Measurements from ENCODE around the gene PMEPA1.

The PMEPA1 gene

GRCh38 chr20:57735831-57736737, 26.3 kb upstream of the PMEPA1 start:
- DNase-seq: no peak

- DNase-seq: no peak
Observed at GRCh38 chr20:57734754-57735153, 24.9 kb upstream of the PMEPA1 start.

- no peak for DNase-seq
Observed at GRCh38 chr20:57732226-57732625, 22.4 kb upstream of the PMEPA1 start.

- DNase-seq: no peak
Observed at GRCh38 chr20:57728762-57729161, 18.9 kb upstream of the PMEPA1 start.

- DNase-seq: no peak
Observed at GRCh38 chr20:57727863-57728262, 18.0 kb upstream of the PMEPA1 start.

GRCh38 chr20:57725636-57726035, 15.8 kb upstream of the PMEPA1 start:
- DNase-seq: no peak

GRCh38 chr20:57724610-57725405, 15.0 kb upstream of the PMEPA1 start:
- no peak for DNase-seq

- no peak for DNase-seq
Observed at GRCh38 chr20:57723816-57724215, 14.0 kb upstream of the PMEPA1 start.

GRCh38 chr20:57719951-57720350, 10.1 kb upstream of the PMEPA1 start:
- DNase-seq: no peak

GRCh38 chr20:57718490-57719009, 8.7 kb upstream of the PMEPA1 start:
- DNase-seq: peak; percentile 78

GRCh38 chr20:57717797-57718196, 8.0 kb upstream of the PMEPA1 start:
- DNase-seq: no peak

- DNase-seq: no peak
Observed at GRCh38 chr20:57716901-57717300, 7.1 kb upstream of the PMEPA1 start.

GRCh38 chr20:57716202-57716601, 6.4 kb upstream of the PMEPA1 start:
- no peak for DNase-seq

- DNase-seq: no peak
Observed at GRCh38 chr20:57715268-57715904, 5.6 kb upstream of the PMEPA1 start.

- DNase-seq: no peak
Observed at GRCh38 chr20:57714409-57715267, 4.8 kb upstream of the PMEPA1 start.

GRCh38 chr20:57713951-57714350, 4.1 kb upstream of the PMEPA1 start:
- DNase-seq: no peak

- no peak for DNase-seq
Observed at GRCh38 chr20:57713505-57713903, 3.7 kb upstream of the PMEPA1 start.

- DNase-seq: no peak
Observed at GRCh38 chr20:57712851-57713504, 3.2 kb upstream of the PMEPA1 start.

- DNase-seq: no peak
Observed at GRCh38 chr20:57712341-57712740, 2.5 kb upstream of the PMEPA1 start.

GRCh38 chr20:57711826-57712225, 2.0 kb upstream of the PMEPA1 start:
- no peak for DNase-seq

- DNase-seq: no peak
Observed at GRCh38 chr20:57711311-57711712, 1.5 kb upstream of the PMEPA1 start.

- no peak for DNase-seq
Observed at GRCh38 chr20:57710841-57711240, 1.0 kb upstream of the PMEPA1 start.
